Measurements from ENCODE around the gene DRG2.
A peak's percentile ranks its signal among the peaks of the same experiment; 100 is the strongest.

GRCh38 chr17:18141210-18141803, 53.6 kb downstream of the DRG2 start:
- peak; percentile 73 for TF ChIP-seq CTCF (IDR thresholded peaks at IDR 0.05)
- no peak for TF ChIP-seq TAF1 (IDR thresholded peaks at IDR 0.05; ENCODE audit: borderline replicate concordance, low read depth, low read length)
- TF ChIP-seq, protein P1, sequence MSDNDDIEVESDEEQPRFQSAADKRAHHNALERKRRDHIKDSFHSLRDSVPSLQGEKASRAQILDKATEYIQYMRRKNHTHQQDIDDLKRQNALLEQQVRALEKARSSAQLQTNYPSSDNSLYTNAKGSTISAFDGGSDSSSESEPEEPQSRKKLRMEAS (IDR thresholded peaks at IDR 0.05; ENCODE audit: low read depth), result no peak
- TF ChIP-seq USF2 (IDR thresholded peaks at IDR 0.05; ENCODE audit: borderline replicate concordance, low read depth, low read length), result no peak
- TF ChIP-seq EP300 (IDR thresholded peaks at IDR 0.05; ENCODE audit: borderline replicate concordance in 1 of 2, low read depth in 1 of 2, low read length in 1 of 2), result no peak
- TF ChIP-seq MEF2A (IDR thresholded peaks at IDR 0.05; ENCODE audit: borderline replicate concordance, low read depth), result no peak
